IMR-90 (cell line): Measurements from ENCODE around the gene EHMT1. TPM values are rescaled to one million over a fixed set of nuclear protein-coding genes. Genes with fewer than 3 reads are reported as not detected.

Experiments used
- ATAC-seq: fragments of 200-7000 bp; cut with Tn5 transposase; 2 replicates; pipeline ENCODE4 v1.9.1; 2020; ENCODE audit warnings: low read depth, mild to moderate bottlenecking, moderate library complexity
- BruUV-seq: library from RNA; stranded (reverse); fragments of 400-500 nt; replicated peaks from 2 replicates; lab custom pipeline; 2021; lab: Mats Ljungman, UMichigan
- CTCF ChIA-PET: fragments of 300-600 bp; formaldehyde crosslinking; extraction: SDS; loops from one replicate; lab custom pipeline; 2021; ENCODE audit warnings: antibody characterized with exemption; lab: Yijun Ruan, JAX
- POLR2A ChIA-PET: fragments of 300-600 bp; sonication (Branson Sonifier 250); formaldehyde crosslinking; loops from one replicate; lab custom pipeline; 2022; ENCODE audit warnings: antibody characterized with exemption; ENCODE audit not compliant: unreplicated experiment; lab: Charles Lee
- DNase-seq: peaks from one replicate; pipeline ENCODE4 v3.0.0; 2013
- H2AFZ ChIP-seq: replicated peaks from 2 replicates; pipeline ENCODE3; 2013; ENCODE audit warnings: low read length, mild to moderate bottlenecking; ENCODE audit not compliant: poor library complexity
- H2AK5ac ChIP-seq: 2 replicates; pipeline ENCODE4 v1.6.1; 2013; ENCODE audit warnings: low read depth, low read length, inconsistent platforms
- H2AK9ac ChIP-seq: replicated peaks from 2 replicates; pipeline ENCODE3; 2013; ENCODE audit warnings: mild to moderate bottlenecking, low read depth, low read length, moderate library complexity; ENCODE audit not compliant: poor library complexity
- H2BK120ac ChIP-seq: 2 replicates; pipeline ENCODE4 v1.6.1; 2013; ENCODE audit warnings: low read depth, low read length, inconsistent platforms
- H2BK15ac ChIP-seq: 3 replicates; pipeline ENCODE4 v1.6.1; 2013; ENCODE audit warnings: low read depth, low read length, inconsistent platforms
- H2BK20ac ChIP-seq: 2 replicates; pipeline ENCODE4 v1.6.1; 2013; ENCODE audit warnings: low read depth, mild to moderate bottlenecking, inconsistent platforms, low read length, moderate library complexity
- H2BK5ac ChIP-seq: 2 replicates; pipeline ENCODE4 v1.6.1; 2013; ENCODE audit warnings: mild to moderate bottlenecking, low read depth, low read length, inconsistent platforms; ENCODE audit not compliant: poor library complexity, severe bottlenecking
- H3K14ac ChIP-seq: replicated peaks from 2 replicates; pipeline ENCODE4 v1.6.1; 2013; ENCODE audit warnings: low read depth, low read length, inconsistent platforms
- H3K18ac ChIP-seq: 2 replicates; pipeline ENCODE4 v1.6.1; 2013; ENCODE audit warnings: low read depth, low read length, control low read depth
- H3K23ac ChIP-seq: 2 replicates; pipeline ENCODE4 v1.6.1; 2013; ENCODE audit warnings: low read depth, low read length, inconsistent platforms
- H3K27ac ChIP-seq: 2 replicates; pipeline ENCODE4 v1.5.1; 2013; ENCODE audit warnings: mild to moderate bottlenecking, control low read depth, low read length; ENCODE audit not compliant: insufficient read depth
- H3K27me3 ChIP-seq: 2 replicates; pipeline ENCODE4 v1.6.1; 2013; ENCODE audit warnings: low read length; ENCODE audit not compliant: control insufficient read depth, insufficient read depth
- H3K36me3 ChIP-seq: 2 replicates; pipeline ENCODE4 v1.6.1; 2013; ENCODE audit warnings: low read length, mixed read lengths; ENCODE audit not compliant: control insufficient read depth, insufficient read depth
- H3K4ac ChIP-seq: 2 replicates; pipeline ENCODE4 v1.6.1; 2013; ENCODE audit warnings: low read depth, low read length, inconsistent platforms
- H3K4me1 ChIP-seq: 2 replicates; pipeline ENCODE4 v1.6.1; 2013; ENCODE audit warnings: low read length, mixed read lengths; ENCODE audit not compliant: control insufficient read depth, insufficient read depth
- H3K4me2 ChIP-seq: 2 replicates; pipeline ENCODE4 v1.6.1; 2013; ENCODE audit warnings: low read depth, mild to moderate bottlenecking, control low read depth, low read length, moderate library complexity
- H3K4me3 ChIP-seq: 2 replicates; pipeline ENCODE4 v1.5.1; 2013; ENCODE audit warnings: low read depth, mild to moderate bottlenecking, control low read depth, low read length, moderate library complexity; ENCODE audit not compliant: insufficient read depth
- H3K56ac ChIP-seq: 2 replicates; pipeline ENCODE4 v1.6.1; 2013; ENCODE audit warnings: low read length, inconsistent platforms; ENCODE audit not compliant: insufficient read depth; ENCODE audit errors: extremely low read depth
- H3K79me1 ChIP-seq, 2 experiments: 2 replicates each; pipeline ENCODE4 v1.6.1; 2013; ENCODE audit warnings: low read length in 2 of 2, inconsistent platforms in 1 of 2, low read depth in 1 of 2
- H3K9ac ChIP-seq: 2 replicates; pipeline ENCODE4 v1.6.1; 2013; ENCODE audit warnings: low read depth, low read length, control low read depth
- H3K9me1 ChIP-seq: 2 replicates; pipeline ENCODE4 v1.6.1; 2013; ENCODE audit warnings: low read length, inconsistent platforms; ENCODE audit not compliant: insufficient read depth
- H3K9me3 ChIP-seq: 2 replicates; pipeline ENCODE4 v1.6.1; 2013; ENCODE audit warnings: low read length; ENCODE audit not compliant: control insufficient read depth, insufficient read depth
- H4K20me1 ChIP-seq: 2 replicates; pipeline ENCODE4 v1.6.1; 2013; ENCODE audit warnings: low read length, inconsistent platforms; ENCODE audit not compliant: insufficient read depth
- H4K5ac ChIP-seq: 2 replicates; pipeline ENCODE4 v1.6.1; 2013; ENCODE audit warnings: mild to moderate bottlenecking, low read depth, low read length, control low read depth
- H4K8ac ChIP-seq, 2 experiments: 2 replicates each; pipeline ENCODE4 v1.6.1; 2013; ENCODE audit warnings: low read depth in 2 of 2, low read length in 2 of 2, control low read depth in 1 of 2, inconsistent platforms in 1 of 2
- H4K91ac ChIP-seq: 2 replicates; pipeline ENCODE4 v1.6.1; 2013; ENCODE audit warnings: low read depth, low read length, inconsistent platforms; ENCODE audit not compliant: insufficient read depth
- BHLHE40 ChIP-seq: fragments of 150-350 bp; IDR thresholded peaks from 2 replicates; pipeline ENCODE4 v1.6.1; 2016; ENCODE audit warnings: mild to moderate bottlenecking, low read depth, low read length
- CEBPB ChIP-seq: IDR thresholded peaks from 2 replicates; pipeline ENCODE4 v1.6.1; 2012; ENCODE audit warnings: low read depth, low read length, improper control_type of control experiment
- CHD1 ChIP-seq: IDR thresholded peaks from 2 replicates; pipeline ENCODE4 v1.6.1; 2012; ENCODE audit warnings: low read depth, low read length, improper control_type of control experiment
- CTCF ChIP-seq: conservative IDR thresholded peaks from 2 replicates; pipeline ENCODE4 v1.5.1; 2012; ENCODE audit warnings: mild to moderate bottlenecking, low read depth, low read length, improper control_type of control experiment
- ELK1 ChIP-seq: fragments of 150-350 bp; IDR thresholded peaks from 2 replicates; pipeline ENCODE4 v1.6.1; 2016; ENCODE audit warnings: low read depth, mild to moderate bottlenecking, low read length, moderate library complexity, borderline replicate concordance
- FOS ChIP-seq: fragments of 150-350 bp; IDR thresholded peaks from 2 replicates; pipeline ENCODE4 v1.6.1; 2016; ENCODE audit warnings: low read depth, low read length
- MAFK ChIP-seq: IDR thresholded peaks from 2 replicates; pipeline ENCODE4 v1.6.1; 2012; ENCODE audit warnings: low read depth, low read length, improper control_type of control experiment
- MAZ ChIP-seq: IDR thresholded peaks from 2 replicates; pipeline ENCODE4 v1.6.1; 2012; ENCODE audit warnings: low read depth, mild to moderate bottlenecking, low read length, improper control_type of control experiment, moderate library complexity, borderline replicate concordance
- MXI1 ChIP-seq: IDR thresholded peaks from 2 replicates; pipeline ENCODE4 v1.6.1; 2012; ENCODE audit warnings: low read depth, mild to moderate bottlenecking, low read length, moderate library complexity, borderline replicate concordance
- NFE2L2 ChIP-seq: fragments of 150-350 bp; IDR thresholded peaks from 2 replicates; pipeline ENCODE4 v1.6.1; 2016; ENCODE audit warnings: low read depth, mild to moderate bottlenecking, low read length
- POLR2A ChIP-seq: IDR thresholded peaks from 2 replicates; pipeline ENCODE4 v1.6.1; 2012; ENCODE audit warnings: mild to moderate bottlenecking, low read depth, low read length
- RAD21 ChIP-seq: IDR thresholded peaks from 2 replicates; pipeline ENCODE4 v1.6.1; 2012; ENCODE audit warnings: low read length, improper control_type of control experiment
- RCOR1 ChIP-seq: IDR thresholded peaks from 2 replicates; pipeline ENCODE4 v1.6.1; 2012; ENCODE audit warnings: mild to moderate bottlenecking, low read length, improper control_type of control experiment; ENCODE audit not compliant: insufficient replicate concordance
- RFX5 ChIP-seq: IDR thresholded peaks from 2 replicates; pipeline ENCODE4 v1.8.0; 2012; ENCODE audit warnings: low read depth, mild to moderate bottlenecking, low read length, moderate library complexity
- SMC3 ChIP-seq: fragments of 150-350 bp; IDR thresholded peaks from 2 replicates; pipeline ENCODE4 v1.6.1; 2016; ENCODE audit warnings: low read depth, mild to moderate bottlenecking, antibody characterized with exemption, low read length, moderate library complexity
- USF2 ChIP-seq: fragments of 150-350 bp; IDR thresholded peaks from 2 replicates; pipeline ENCODE4 v1.6.1; 2017; ENCODE audit warnings: mild to moderate bottlenecking, antibody characterized with exemption, low read length, low read depth
- WGBS, 2 experiments: methylation state at CpG; one replicate each; pipeline versions ENCODE4 v1.1.5 to v1.1.7; 2013; ENCODE audit warnings: missing lambda C conversion rate in 2 of 2; ENCODE audit not compliant: insufficient read length in 1 of 2; ENCODE audit errors: extremely low coverage in 2 of 2; 5-methylcytosine and 5-hydroxymethylcytosine counted together
- dilution Hi-C: fragments of 300-500 bp; cut with HindIII; formaldehyde crosslinking; loops from one replicate; pipeline ENCODE4 v1.14.3; 2018; ENCODE audit warnings: low sequenced_read_pairs; ENCODE audit not compliant: unreplicated experiment
- in situ Hi-C: fragments of 300-500 bp; cut with MboI; formaldehyde crosslinking; loops from 3 replicates; pipeline ENCODE4 v1.14.3; 2019; ENCODE audit warnings: low sequenced_read_pairs, inconsistent platforms, mixed read lengths
- intact Hi-C: fragments of 100-400 bp; cut with micrococcal nuclease; formaldehyde crosslinking; loops from 2 replicates; pipeline ENCODE4 v1.10.0; 2022
- polyA plus RNA-seq, 3 experiments: library from polyadenylated mRNA; depleted of rRNA; stranded (reverse); fragments of >200 nt; gene quantifications; 2 replicates each; pipeline ENCODE4 v1.2.3, GENCODE V29; 2012; ENCODE audit warnings: low replicate concordance in 1 of 3
- total RNA-seq: library from RNA; depleted of rRNA; stranded (reverse); fragments of >200 nt; gene quantifications from 2 replicates; pipeline ENCODE4 v1.2.3, GENCODE V29; 2012

Gene EHMT1
- total and polyA plus RNA-seq, 2 of the 4 experiments (the other 2 are of a cell fraction) = 32.8 to 35.1 TPM

DNA sequence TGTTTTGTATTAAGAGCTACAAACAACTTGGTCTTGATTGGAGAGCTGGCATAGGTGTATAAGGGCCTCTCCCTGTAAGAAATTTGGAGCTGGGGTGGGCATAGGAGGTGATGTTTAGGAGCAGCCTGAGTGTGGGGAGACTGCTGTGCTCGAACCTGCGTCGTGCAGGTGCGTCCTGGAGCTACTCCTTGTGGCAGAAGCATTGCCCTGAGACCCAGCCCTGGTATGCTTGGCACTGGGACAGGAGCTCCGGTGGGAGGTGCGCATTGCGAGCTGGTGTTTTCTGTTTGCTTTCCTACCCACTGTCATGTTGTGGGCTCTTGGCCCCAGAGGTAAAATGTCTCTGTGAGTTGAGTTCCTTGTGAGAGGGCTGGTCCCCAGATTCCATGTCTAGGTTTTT lies 46.4 kb downstream of the EHMT1 start:
- intact Hi-C loops (no loop called here), dilution Hi-C loops (no loop called here), in situ Hi-C loops (no loop called here)
- H3K4me1 ChIP-seq = peaks cover 4% of the 10 kb centered on the region
- no peak overlapping the region for H2AFZ ChIP-seq
- H2BK15ac ChIP-seq = no peak overlapping the region
- ATAC-seq (no peak), DNase-seq (no peak)
- H3K27me3 ChIP-seq = no peaks in the 10 kb centered on the region
- H3K36me3 ChIP-seq = peaks cover 6% of the 10 kb centered on the region
- H3K56ac ChIP-seq = no peak overlapping the region
- ChIA-PET POLR2A (interaction anchor here (0.6 kb wide), 1 partner anchor 125 kb away, joined by 3 read pairs; no protein-coding TSS in a partner anchor), CTCF (interaction anchor here (1.5 kb wide), 1 partner anchor 8 kb away, joined by 5 read pairs; no protein-coding TSS in a partner anchor)
- H3K14ac ChIP-seq = no peak overlapping the region
- H2AK9ac ChIP-seq = no peak overlapping the region
- peaks cover 44 to 69% of the 10 kb centered on the region in 2 experiments for H3K79me1 ChIP-seq
- peak overlapping the region in 1 of 2 experiments; percentile 56; a peak in 2 of 4 replicates for H4K8ac ChIP-seq
- H4K91ac ChIP-seq = no peak overlapping the region
- H3K18ac ChIP-seq = no peak overlapping the region
- no peak overlapping the region for H4K5ac ChIP-seq
- no peak overlapping the region for H3K23ac ChIP-seq
- no peak overlapping the region for H3K9ac ChIP-seq
- H2BK120ac ChIP-seq = no peak overlapping the region
- no peak overlapping the region for H3K4me2 ChIP-seq
- no peaks in the 10 kb centered on the region for H3K9me3 ChIP-seq
- no peak for TF ChIP-seq BHLHE40
- TF ChIP-seq RAD21 = no peak
- no peak for TF ChIP-seq MXI1
- no peak for TF ChIP-seq RCOR1
- no peak for TF ChIP-seq MAZ
- TF ChIP-seq SMC3 = no peak
- TF ChIP-seq USF2 = no peak
- no peak for TF ChIP-seq CEBPB
- no peak for TF ChIP-seq CTCF
- no peak for TF ChIP-seq CHD1
- no peak for TF ChIP-seq MAFK
- TF ChIP-seq POLR2A = no peak
- no peak for TF ChIP-seq FOS
- TF ChIP-seq NFE2L2 = no peak
- no peak for TF ChIP-seq RFX5
- no peak for TF ChIP-seq ELK1
- H3K9me1 ChIP-seq = peaks cover 14% of the 10 kb centered on the region
- no peak overlapping the region for H3K4me3 ChIP-seq
- peaks cover 57% of the 10 kb centered on the region for H4K20me1 ChIP-seq
- no peak overlapping the region for H3K4ac ChIP-seq
- H2BK20ac ChIP-seq = no peak overlapping the region
- H2BK5ac ChIP-seq = no peak overlapping the region
- WGBS, 2 experiments = no CpG with 5 or more reads among the region's 7 CpGs
- no peak overlapping the region for H3K27ac ChIP-seq
- no peak overlapping the region for H2AK5ac ChIP-seq
- BruUV-seq = no TSS peak
